ENCODE measurements around the gene FAM200A.

GRCh38 chr7:99551334-99551733 lies 580 bp downstream of the FAM200A start:
- TF ChIP-seq CTCF (IDR thresholded peaks at IDR 0.05) (no peak), POLR2AphosphoS5 (IDR thresholded peaks at IDR 0.05) (no peak), POLR2A (IDR thresholded peaks at IDR 0.05; ENCODE audit: low read depth) (no peak), EP300 (IDR thresholded peaks at IDR 0.05) (no peak)
